ENCODE data around the gene SHISA5. TPM values are rescaled to one million over a fixed set of nuclear protein-coding genes. Genes with fewer than 3 reads are reported as not detected.

SHISA5 gene
- total and polyA plus RNA-seq, 10 of the 15 experiments (the other 5 are each of a cell fraction or from before 2014, with no cell fraction given), result 17.1 to 148 (median 67.3) TPM

GRCh38 chr3:48435223-48435595 lies 68.8 kb downstream of the SHISA5 start:
- in situ Hi-C loops (cut with MboI), result loop anchor here (5.0 kb wide), 3 partner anchors 33 to 203 kb away; no protein-coding TSS in a partner anchor
- no peak for ATAC-seq
- H3K9me3 ChIP-seq (replicated peaks; ENCODE audit: control insufficient read depth, insufficient read depth, low read length), result no peaks in the 10 kb centered on the region
- no peak for FAIRE-seq
- intact Hi-C loops (cut with micrococcal nuclease; ENCODE audit: unreplicated experiment), result no loop called here
- DNase-seq (ENCODE audit: low read depth, low spot score), result no peak
- CTCF ChIA-PET, result interaction anchor here (1.0 to 12.5 kb wide), 45 partner anchors 8 to 913 kb away, joined by 3 to 757 read pairs (median 17); partner anchors contain the start of genes ATRIP, CAMP, CDC25A and NME6
- no peak overlapping the region for H3K9ac ChIP-seq (ENCODE audit: control insufficient read depth, insufficient read depth, low read length)
- H3K27me3 ChIP-seq (replicated peaks in 1 of 2; ENCODE audit: control insufficient read depth in 2 of 2, insufficient read depth in 2 of 2, low read length in 1 of 2), result no peaks in the 10 kb centered on the region
- POLR2A ChIA-PET, result interaction anchor here (1.2 to 2.4 kb wide), 4 partner anchors 35 to 241 kb away, joined by 4 to 11 read pairs (median 5); no protein-coding TSS in a partner anchor
- no peak overlapping the region for H3K4me3 ChIP-seq
- no peaks in the 10 kb centered on the region for H4K20me1 ChIP-seq (ENCODE audit: control insufficient read depth, insufficient read depth)
- H3K4me2 ChIP-seq (ENCODE audit: control insufficient read depth, insufficient read depth), result no peak overlapping the region
- peaks cover 2 to 16% of the 10 kb centered on the region in 2 experiments; a peak in 2 of 4 replicates for H3K36me3 ChIP-seq (ENCODE audit: control insufficient read depth in 2 of 2, insufficient read depth in 2 of 2, low read length in 1 of 2)
- RAD21 ChIA-PET (ENCODE audit: unreplicated experiment), result interaction anchor here (1.3 to 4.9 kb wide), 27 partner anchors 9 to 250 kb away, joined by 3 to 259 read pairs (median 13); partner anchors contain the start of genes CDC25A, PFKFB4 and ZNF589
- H3K27ac ChIP-seq (ENCODE audit: control insufficient read depth, insufficient read depth), result no peak overlapping the region
- H3K4me1 ChIP-seq (ENCODE audit: control insufficient read depth, insufficient read depth, low read length), result peaks cover 26% of the 10 kb centered on the region
- no TSS peak for BruUV-seq (replicated peaks)
- SMC1A ChIA-PET (ENCODE audit: uncharacterized antibody, unreplicated experiment), result interaction anchor here (0.6 to 11.5 kb wide), 32 partner anchors 9 to 269 kb away, joined by 3 to 287 read pairs (median 9); partner anchors contain the start of genes ATRIP, CDC25A, PFKFB4 and SLC26A6
- 39% methylated on average over 4 of the region's 4 CpGs for WGBS (ENCODE audit: insufficient coverage, insufficient replicate concordance, low lambda C conversion rate, missing lambda C conversion rate)
- peaks cover 14% of the 10 kb centered on the region for H3K79me2 ChIP-seq (ENCODE audit: control insufficient read depth, insufficient read depth, low read length)
- H2AFZ ChIP-seq (ENCODE audit: control insufficient read depth, low read depth, low read length), result no peak overlapping the region
- TF ChIP-seq SRF (IDR thresholded peaks at IDR 0.05; ENCODE audit: low read depth in 2 of 2, low read length in 2 of 2) (no peak), BRCA1 (IDR thresholded peaks at IDR 0.05; ENCODE audit: low read depth, low read length) (no peak), E4F1 (IDR thresholded peaks at IDR 0.05; ENCODE audit: borderline replicate concordance, partially characterized antibody) (no peak), PRDM15 (CRISPR knock-in tag; IDR thresholded peaks at IDR 0.05) (no peak), CUX1 (IDR thresholded peaks at IDR 0.05; ENCODE audit: insufficient replicate concordance, low read depth, low read length) (no peak), RBBP5 (conservative IDR thresholded peaks at IDR 0.05) (no peak), RFX5 (IDR thresholded peaks at IDR 0.05; ENCODE audit: low read depth, low read length) (no peak), RCOR1 (conservative IDR thresholded peaks at IDR 0.05; ENCODE audit: low read depth, low read length) (no peak), ELK1 (IDR thresholded peaks at IDR 0.05; ENCODE audit: low read depth, low read length) (no peak), DPF2 (IDR thresholded peaks at IDR 0.05) (no peak), SMAD1 (IDR thresholded peaks at IDR 0.05; ENCODE audit: low read depth, partially characterized antibody) (no peak)
